IMR-90 (cell line): ENCODE data around the gene PNMA6F.

Source experiments
- RCOR1 ChIP-seq: IDR thresholded peaks from 2 replicates; pipeline ENCODE4 v1.6.1; 2012; ENCODE audit warnings: mild to moderate bottlenecking, low read length, improper control_type of control experiment; ENCODE audit not compliant: insufficient replicate concordance
- TF ChIP-seq, protein P1 (sequence below): conservative IDR thresholded peaks from 2 replicates; pipeline ENCODE4 v1.5.1; 2012; ENCODE audit warnings: mild to moderate bottlenecking, low read depth, low read length, improper control_type of control experiment
- TF ChIP-seq, protein P2 (sequence below): fragments of 150-350 bp; IDR thresholded peaks from 2 replicates; pipeline ENCODE4 v1.6.1; 2016; ENCODE audit warnings: low read depth, mild to moderate bottlenecking, low read length, moderate library complexity, borderline replicate concordance

DNA sequence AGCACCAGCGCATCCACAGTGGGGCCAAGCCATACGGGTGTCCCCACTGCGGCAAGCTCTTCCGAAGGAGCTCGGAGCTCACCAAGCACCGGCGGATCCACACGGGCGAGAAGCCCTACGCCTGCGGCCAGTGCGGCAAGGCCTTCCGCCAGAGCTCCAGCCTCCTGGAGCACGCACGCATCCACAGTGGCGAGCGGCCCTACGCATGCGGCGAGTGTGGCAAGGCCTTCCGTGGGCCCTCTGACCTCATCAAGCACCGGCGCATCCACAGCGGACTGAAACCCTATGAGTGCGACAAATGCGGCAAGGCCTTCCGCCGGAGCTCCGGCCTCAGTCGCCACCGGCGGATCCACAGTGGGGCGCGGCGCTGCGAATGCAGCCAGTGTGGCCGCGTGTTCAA lies 26.0 kb upstream of the PNMA6F start:
- TF ChIP-seq, protein P1, sequence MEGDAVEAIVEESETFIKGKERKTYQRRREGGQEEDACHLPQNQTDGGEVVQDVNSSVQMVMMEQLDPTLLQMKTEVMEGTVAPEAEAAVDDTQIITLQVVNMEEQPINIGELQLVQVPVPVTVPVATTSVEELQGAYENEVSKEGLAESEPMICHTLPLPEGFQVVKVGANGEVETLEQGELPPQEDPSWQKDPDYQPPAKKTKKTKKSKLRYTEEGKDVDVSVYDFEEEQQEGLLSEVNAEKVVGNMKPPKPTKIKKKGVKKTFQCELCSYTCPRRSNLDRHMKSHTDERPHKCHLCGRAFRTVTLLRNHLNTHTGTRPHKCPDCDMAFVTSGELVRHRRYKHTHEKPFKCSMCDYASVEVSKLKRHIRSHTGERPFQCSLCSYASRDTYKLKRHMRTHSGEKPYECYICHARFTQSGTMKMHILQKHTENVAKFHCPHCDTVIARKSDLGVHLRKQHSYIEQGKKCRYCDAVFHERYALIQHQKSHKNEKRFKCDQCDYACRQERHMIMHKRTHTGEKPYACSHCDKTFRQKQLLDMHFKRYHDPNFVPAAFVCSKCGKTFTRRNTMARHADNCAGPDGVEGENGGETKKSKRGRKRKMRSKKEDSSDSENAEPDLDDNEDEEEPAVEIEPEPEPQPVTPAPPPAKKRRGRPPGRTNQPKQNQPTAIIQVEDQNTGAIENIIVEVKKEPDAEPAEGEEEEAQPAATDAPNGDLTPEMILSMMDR = no peak
- TF ChIP-seq, protein P2, sequence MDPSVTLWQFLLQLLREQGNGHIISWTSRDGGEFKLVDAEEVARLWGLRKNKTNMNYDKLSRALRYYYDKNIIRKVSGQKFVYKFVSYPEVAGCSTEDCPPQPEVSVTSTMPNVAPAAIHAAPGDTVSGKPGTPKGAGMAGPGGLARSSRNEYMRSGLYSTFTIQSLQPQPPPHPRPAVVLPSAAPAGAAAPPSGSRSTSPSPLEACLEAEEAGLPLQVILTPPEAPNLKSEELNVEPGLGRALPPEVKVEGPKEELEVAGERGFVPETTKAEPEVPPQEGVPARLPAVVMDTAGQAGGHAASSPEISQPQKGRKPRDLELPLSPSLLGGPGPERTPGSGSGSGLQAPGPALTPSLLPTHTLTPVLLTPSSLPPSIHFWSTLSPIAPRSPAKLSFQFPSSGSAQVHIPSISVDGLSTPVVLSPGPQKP = no peak
- no peak for TF ChIP-seq RCOR1
